NOMO-1 treated with dmso at 0.1 percent for 144 hours (cell line): ENCODE results near the gene FEM1C.

Source experiments
- DNase-seq: peaks from one replicate; lab custom pipeline; 2025; ENCODE audit not compliant: unreplicated experiment; lab: John Stamatoyannopoulos, UW

The FEM1C gene

DNA sequence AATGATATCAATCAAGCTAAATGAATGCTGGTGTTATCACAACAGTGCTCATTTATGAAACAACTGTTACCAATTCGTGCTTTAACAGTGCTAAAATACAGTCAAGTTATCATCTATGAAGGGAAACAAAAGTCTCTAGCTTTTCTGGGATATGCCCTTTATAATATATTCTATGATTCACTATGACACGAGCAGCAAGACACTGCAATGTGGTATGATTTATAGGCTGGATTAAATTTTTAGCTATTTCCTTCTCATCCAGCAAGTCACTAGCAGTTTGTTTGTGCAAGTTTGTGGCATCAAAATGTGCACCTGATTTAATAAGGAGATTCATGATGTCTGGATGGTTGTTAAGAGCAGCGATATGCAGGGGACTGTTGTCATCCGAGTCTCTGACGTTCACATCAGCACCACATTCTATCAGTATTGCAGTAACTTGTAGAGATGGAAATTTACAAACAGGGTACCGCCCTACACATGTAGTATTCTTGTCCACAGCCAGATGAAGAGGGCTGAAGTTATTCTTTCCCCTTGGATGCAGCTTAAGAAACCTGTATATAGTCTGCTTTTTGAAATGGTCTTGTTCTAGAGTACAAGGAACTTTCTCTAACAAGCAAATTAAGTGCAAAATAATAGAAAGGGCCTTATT, 20.3 kb downstream of the FEM1C start:
- DNase-seq, result no peak

DNA sequence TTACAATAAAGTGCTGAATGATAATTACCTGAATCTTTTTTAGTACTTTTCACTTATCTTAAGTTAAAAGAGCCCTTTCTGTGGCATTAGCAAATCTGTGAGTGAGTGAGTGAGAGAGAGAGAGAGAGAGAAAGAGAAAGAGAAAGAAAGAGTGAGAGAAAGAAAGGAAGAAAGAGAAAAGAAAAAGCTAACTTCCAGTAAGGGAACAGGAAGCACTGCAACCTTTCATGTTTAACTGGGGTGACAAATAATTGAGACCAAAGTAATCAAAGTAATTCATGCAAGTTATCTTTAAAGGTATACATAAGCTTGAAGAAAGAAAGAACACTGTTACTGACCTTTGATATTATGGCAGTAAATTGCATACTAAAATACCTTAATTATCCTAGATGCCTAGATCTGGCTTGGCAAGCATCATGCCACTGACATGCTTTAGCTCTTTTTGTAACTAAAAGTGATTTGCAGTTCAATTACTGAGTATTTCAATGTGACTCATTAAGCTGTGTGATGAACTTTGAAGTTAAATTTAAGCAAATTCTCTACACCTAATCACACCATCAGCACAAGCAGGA, 21.7 kb downstream of the FEM1C start:
- DNase-seq, result no peak

DNA sequence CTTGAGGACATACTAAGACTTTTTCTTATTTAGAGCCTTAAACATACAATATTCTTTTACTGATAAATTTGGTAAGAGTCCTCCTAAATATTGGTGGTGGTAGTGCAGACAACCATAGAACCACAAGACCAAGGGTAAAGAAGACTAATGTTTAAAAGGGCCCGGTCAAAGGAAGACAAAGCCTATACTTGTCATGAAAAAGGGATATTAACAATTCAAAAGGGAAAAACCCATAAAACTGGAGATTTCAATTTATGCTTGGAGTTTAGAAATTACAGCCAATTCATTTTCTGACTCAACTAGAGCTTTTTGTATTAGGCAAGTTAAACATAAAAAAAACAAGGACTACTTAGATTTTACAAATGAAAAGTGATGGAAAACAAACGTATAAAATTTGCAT, 24.4 kb downstream of the FEM1C start:
- no peak for DNase-seq

DNA sequence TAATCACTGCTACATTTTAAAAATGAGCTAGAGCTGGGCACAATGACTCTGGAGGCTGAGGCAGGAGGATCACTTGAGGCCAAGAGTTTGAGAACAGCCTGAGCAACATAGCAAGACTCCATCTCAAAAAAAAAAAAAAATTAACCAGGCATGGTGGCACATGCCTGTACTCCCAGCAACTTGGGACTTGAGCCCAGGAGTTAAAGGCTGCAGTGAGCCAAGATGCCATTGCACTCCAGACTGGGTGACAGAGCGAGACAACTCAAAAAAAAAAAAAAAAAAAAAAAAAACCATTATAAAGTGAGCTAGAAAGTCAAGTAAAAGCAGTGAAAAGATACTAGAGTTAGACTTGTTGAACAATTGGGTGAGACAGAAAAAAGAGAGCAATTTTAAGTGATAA, 28.2 kb downstream of the FEM1C start:
- DNase-seq, result no peak

DNA sequence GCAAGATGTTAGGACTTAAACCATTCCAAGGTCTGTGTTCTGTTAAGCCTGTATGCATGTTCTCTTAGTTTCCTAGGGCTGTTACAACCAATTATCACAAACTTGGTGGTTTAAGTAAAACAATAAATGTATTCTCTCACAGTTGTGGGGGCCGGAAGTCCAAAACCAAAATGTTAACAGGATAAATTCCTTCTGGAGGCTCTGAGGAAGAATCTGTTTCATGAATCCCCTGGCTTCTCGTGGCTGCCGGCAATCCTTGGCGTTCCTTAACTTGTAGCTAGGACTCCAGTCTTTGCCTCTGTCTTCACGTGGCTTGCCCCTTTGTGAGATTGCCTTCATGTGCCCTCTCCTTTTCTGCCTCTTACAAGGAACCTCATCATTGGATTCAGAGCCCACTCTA, 30.4 kb downstream of the FEM1C start:
- DNase-seq, result no peak

DNA sequence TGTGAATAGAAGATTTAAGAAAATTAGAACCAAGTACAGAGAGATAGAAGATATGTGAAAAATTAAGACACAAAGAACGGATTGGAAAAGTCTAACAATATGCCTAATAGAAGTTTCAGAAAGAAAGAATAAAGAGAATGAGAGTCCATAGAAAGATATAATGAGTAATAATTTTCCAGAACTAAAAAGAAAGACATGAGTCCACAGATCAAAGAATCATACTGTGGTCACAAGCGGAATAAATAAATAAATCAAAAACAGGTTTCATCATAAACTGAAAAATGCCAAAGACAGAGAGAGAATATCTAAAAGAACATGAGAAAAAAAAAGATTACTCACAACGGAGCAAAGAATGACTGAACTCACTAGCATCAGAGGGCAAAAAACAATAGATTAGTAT, 32.9 kb downstream of the FEM1C start:
- no peak for DNase-seq

DNA sequence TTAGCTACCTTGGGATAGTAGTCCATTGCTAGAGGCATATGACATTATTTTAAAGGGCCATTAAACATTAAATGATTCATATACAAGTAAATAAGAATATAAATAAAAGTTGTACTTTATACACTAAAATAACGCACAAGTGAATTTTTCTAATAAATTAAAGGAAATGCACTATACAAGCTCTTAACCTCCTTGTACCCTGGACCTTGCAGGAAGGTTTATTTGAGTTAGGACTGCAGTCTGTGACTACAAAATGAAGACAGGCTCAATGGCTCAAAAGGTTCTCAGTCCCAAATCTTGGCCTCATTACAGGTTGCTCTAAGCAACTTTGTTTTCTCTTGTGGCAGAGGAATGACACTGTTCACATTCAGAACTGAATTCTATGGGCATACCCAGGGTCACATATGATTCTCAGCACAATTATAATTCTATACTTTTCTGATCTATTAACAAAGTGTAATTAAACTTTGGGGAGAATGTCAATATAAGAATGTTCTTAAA, 34.4 kb downstream of the FEM1C start:
- no peak for DNase-seq

DNA sequence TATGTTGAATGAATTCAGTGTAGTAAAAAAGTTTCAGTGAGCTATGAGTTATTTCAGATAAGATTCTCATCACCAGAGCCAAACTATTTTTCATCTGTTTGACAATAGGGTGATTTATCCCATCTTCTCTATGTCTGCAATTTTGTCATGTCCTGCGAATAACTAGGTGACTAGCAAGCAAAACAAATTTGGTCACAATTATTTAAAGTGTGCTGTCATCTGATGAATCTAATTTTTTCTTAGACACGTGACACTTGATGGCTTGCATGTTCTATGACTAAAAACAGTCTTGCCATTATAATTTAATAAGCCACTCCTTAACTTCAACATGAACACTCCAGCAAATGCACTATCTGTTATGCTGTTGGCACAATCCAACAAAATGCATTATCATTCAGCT, 35.0 kb downstream of the FEM1C start:
- DNase-seq, result no peak

DNA sequence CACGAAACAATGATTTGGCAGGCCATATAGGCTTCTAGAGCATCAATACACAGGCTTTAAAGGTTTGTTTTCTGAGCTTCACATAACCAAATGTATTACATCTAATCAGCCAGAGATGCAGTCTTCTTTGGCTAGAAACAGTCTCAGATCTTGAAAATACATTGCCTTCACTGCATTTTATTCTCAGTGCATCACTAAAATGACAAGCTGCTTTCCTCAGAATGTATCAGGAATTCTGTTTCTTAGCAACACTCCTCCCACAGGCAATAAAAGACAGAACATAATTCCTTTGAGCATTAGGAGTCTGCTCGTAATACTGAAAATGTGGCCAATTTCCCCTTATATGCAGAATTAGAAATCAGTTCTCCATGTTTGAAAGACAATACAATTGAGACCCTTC, 36.9 kb downstream of the FEM1C start:
- no peak for DNase-seq

DNA sequence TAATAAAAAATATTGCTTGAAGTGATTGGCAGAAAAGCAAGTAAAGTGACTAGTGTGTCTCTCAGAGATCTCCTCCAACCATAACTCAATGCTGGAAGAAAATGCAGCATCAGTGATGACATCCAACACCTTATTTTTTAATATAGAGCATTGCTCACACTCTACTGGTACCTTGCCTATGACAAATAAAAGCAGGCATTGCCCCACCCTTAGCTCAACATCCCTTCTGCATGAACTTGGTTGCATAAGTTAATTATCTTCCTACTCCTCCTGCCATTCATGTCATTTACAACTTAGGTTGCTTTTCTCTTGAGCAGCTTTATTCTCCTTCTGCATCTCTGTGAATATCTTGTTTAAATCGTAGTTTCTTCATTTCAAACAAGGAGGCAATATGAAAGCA, 41.2 kb downstream of the FEM1C start:
- no peak for DNase-seq

DNA sequence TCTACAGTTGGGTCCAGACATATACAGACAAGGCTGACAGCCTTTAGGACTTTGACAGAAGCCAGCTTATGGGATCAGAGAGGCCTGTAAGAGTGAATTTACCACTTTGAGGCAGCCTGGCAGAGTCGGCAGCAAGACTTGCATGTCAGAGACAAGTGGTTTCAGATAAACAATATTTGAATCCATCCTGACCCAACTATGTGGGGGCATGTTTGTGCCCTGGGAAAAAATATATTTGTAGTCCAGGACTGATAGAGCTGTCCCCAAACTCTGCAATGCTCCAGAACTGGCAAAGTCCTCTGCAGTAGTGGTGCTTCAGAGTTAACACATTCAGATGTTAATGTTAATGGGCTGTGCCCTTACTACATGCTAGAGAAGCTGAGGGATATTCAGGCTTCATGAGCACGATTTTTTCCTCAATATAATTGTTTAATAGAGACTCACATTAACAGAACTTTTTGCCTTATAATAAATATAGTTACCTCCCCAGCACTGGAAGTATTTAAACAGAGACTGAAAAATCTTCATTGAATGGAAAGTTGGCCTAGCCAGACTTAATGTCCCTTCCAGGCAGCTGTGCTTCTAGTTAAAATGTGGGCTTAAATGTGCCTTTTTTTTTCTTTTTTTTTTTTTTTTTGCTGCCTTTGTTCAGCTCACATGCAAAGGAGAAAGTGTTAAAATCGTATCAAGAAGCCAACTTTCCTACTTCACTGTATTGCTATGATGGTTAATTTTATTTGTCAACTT, 42.9 kb downstream of the FEM1C start:
- no peak for DNase-seq

DNA sequence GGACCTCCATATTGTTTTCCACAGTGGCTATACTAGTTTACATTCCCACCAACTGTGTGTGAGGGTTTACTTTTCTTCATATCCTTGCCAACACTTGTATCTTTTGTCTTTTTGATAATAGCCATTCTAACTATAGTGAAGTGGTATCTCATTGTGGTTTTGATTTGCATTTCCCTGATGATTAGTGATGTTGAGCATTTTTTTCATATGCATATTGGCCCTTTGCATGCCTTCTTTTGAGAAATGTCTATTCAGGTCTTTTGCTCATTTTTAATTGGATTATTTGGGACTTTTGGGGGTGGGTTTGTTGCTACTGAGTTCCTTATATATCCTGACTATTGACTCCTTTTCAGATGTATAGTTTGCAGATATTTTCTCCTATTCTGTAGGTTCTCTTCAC, 44.4 kb downstream of the FEM1C start:
- no peak for DNase-seq

DNA sequence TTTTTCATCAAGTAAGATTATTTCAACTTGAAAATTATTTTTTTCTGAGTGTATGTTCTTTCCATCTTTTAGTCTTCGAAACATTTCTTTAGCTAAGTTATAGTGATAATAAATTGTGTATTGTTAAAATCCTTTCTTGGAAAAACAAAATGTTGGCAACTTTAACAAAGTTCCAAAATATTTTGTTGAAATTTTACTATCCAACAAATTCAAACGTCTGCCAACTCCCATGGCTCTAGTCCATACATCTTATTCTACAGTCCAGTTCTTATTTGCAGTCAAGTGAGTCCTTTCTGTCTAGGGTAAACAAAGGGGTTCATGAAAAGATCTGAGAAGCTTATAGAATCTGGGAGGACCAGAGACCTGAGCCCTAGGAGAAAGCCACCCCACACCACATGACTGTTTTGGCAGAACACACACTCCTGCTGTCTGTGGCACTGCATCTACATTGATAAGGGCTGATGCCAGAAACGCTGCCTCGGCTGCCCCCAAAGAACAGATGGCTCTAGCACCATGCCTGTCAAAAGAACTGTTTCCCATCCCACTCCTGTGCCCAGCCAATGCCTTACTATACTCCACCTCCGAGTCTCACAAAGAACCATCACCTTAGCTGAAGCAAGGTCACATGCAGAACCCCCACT, 47.5 kb downstream of the FEM1C start:
- no peak for DNase-seq

DNA sequence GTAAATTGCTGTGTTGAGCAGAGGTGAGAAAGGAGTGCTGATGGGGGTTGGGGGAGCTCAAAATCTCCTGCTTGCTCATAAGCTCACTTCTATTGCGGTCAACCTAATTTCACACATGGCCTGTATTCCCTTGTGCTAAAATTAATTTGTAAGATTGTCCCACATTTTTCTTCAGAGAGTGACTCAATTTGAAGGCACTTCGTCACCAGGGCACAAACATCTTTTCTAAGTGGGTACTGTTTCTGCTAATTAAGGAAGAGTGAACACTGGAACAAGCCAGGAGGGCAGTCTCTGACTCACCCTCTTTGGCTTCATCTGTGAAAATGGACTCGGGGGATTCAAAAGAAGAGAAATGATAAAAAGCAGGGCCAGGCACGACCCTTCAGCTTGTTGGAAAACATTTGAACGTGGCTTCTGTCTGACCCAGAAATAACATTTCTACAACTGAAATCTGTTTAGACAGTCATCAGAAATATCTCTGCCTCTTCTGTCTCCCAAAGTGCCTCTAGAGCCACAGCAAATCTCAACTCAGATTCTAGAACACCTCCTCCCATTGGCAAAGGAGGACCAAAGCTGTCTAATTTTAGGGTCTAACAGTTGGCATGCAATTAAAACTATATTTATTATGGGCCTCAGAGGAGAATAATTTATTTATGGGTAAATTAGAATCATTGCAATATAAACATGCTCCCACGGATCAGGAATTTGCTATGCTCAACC, 49.8 kb downstream of the FEM1C start:
- DNase-seq, result no peak

DNA sequence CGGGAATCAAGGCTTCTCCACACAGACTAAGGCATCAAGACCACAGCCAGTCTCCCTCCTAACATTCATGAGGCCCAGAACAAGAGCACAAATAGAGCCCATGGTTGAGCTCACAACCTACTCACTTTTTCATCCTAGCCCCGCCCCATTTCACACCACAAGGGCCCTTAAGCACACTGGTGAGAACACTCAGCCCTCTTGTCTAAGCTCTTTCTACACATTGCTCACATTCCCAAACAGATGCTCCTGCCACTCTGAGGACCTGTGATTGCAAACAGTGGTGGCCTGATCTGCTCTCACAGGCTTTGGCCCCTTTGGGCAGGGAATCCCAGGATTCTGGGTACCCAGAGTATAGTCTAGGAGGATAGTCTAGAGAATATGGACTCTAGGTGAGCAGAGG, 54.0 kb downstream of the FEM1C start:
- DNase-seq, result no peak

DNA sequence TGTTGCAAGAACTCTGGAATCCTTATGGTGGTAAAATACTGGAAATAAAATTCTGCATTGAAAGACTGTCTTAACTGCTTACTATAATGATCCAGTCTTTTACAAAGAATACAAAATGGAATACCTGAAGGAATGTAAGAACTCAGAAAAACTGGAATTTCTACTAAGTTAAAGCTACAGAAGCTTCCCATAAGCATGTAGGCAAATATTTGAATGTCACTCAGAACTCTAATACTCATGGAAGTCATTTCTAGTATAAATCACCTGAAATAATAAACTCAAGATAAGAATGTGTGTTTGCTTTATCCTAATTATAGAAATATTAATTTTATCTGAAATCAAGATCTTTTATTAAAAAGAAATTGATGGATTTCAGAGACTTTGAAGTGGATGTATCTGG, 54.8 kb downstream of the FEM1C start:
- DNase-seq, result no peak

DNA sequence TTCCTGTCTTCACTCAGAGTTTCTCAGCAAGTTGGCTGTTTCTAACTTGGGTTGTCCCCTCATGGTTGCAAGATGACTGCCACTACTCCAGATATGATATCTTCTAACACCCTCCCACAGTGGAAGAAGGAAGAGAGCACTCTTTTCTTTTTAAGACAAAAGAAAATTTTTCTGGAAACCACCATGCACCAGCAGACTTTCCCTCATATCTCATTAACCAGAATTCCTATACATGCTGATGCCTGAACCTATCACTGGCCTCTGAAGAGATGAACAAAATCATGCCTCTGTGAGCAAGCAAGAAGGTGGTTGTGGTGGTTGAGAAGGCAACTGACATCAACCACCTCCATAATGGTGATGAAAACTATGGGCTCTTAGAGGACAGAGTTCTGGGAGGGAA, 56.8 kb downstream of the FEM1C start:
- DNase-seq, result no peak

DNA sequence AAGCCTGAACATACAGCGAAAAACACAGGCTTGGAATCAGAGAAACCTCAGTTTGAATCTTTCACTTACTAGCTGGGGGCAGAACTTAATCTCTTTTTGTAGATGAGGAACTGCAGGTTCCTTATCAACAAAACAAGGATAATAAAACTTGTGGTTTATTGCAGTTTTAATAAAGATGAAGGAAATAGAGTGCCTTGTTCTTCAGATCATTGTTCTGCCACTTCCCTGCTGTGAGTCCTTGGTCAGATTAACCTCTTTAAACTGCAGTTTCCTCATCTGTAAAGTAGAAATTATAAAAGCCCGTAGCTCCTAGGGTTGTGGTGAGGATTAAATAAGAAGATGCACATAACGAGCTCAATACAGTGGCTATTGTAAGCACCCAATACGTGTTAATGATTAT, 57.4 kb downstream of the FEM1C start:
- no peak for DNase-seq

DNA sequence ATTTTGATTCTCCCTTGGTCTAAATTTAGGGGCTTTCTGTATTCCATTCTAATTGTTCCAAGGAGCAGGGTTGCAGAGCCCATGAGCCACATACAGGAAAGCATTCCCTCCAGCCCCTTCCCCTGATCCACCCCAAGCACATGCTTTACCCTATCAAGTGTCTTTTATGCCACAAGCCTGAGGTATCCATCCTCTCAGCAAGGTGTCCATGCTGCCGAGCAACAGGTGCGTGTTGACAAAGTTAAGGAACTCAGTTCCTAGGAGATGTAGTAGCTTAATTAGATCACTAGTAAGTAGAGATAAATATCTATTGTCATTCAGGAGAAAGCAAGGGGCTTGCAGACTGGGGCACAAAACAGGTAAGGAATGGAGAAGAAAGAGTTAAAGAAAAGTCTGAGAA, 57.8 kb downstream of the FEM1C start:
- no peak for DNase-seq

DNA sequence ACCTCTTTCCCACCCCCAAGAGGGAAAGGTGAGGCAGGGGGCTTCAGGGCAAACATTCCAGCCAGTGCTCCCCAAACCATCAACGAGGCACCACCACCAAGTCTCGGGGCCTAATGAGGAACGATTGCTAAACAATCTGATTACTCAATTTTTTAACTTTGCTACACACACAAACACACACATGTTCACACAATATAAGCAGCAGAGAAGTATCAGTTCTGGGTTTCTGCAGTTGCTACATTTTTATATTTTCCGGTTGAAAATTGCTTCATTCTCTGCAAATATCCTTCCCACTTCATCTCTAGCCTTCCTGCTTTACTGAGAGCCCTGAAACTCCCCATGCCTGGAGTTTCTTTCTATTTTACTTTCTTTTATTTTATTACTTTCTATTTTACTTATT, 60.2 kb downstream of the FEM1C start:
- peak; percentile 73 for DNase-seq

DNA sequence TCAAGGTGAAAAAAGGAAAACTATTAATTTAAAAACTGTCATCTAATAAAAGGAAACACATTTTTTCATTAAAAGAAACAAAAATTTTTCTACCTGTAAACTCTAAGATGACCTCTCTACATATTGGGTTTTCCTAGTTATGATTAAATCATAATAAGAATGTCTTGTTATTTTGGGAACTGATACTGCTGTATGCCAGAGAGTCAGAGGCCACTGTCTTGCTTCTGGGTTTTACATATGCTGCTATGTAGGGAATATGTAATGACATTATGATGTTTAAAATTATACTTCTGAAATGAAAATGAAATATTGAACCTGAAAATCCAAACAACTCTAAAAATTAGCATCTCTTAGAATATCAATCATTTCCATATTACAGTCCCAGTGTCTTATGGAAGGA, 63.7 kb downstream of the FEM1C start:
- no peak for DNase-seq
